SU-DHL-6 (cell line): ENCODE results near the gene ESPN.
A peak's percentile ranks its signal among the peaks of the same experiment; 100 is the strongest.

Experiments used
- H2AFZ ChIP-seq: fragments of 200-600 bp; sonication (generic); 2 replicates; pipeline ENCODE4 v1.6.1; 2014; ENCODE audit warnings: low read depth, mild to moderate bottlenecking, moderate library complexity, mixed read lengths, antibody characterized with exemption, low read length; ENCODE audit not compliant: severe bottlenecking
- H3F3A ChIP-seq: fragments of 200-600 bp; shearing (Covaris generic); 2 replicates; pipeline ENCODE4 v1.6.0; 2016; ENCODE audit warnings: antibody characterized with exemption, mild to moderate bottlenecking; ENCODE audit not compliant: insufficient read depth
- H3K27ac ChIP-seq: fragments of 200-600 bp; sonication (generic); 2 replicates; pipeline ENCODE4 v1.5.1; 2016; ENCODE audit warnings: low read depth, mild to moderate bottlenecking, low read length, moderate library complexity, mixed read lengths
- H3K27me3 ChIP-seq: fragments of 200-600 bp; sonication (generic), shearing (Covaris generic); 2 replicates; pipeline ENCODE4 v1.6.0; 2014; ENCODE audit warnings: mild to moderate bottlenecking, low read length
- H3K36me3 ChIP-seq: fragments of 200-600 bp; sonication (generic); 2 replicates; pipeline ENCODE4 v1.6.1; 2014; ENCODE audit warnings: mild to moderate bottlenecking, low read length, mixed read lengths
- H3K4me2 ChIP-seq: fragments of 300-600, 200-600 bp; shearing (Covaris generic), sonication (generic); 2 replicates; pipeline ENCODE4 v1.6.0; 2014; ENCODE audit warnings: low read length, low read depth, mild to moderate bottlenecking; ENCODE audit not compliant: poor library complexity, severe bottlenecking
- H3K4me3 ChIP-seq: fragments of 200-600 bp; sonication (generic); 2 replicates; pipeline ENCODE4 v1.5.1; 2014; ENCODE audit warnings: antibody characterized with exemption, low read length, mild to moderate bottlenecking, mixed read lengths; ENCODE audit not compliant: insufficient read depth, poor library complexity, severe bottlenecking
- H3K79me2 ChIP-seq: fragments of 200-600 bp; sonication (generic); 2 replicates; pipeline ENCODE4 v1.6.1; 2014; ENCODE audit warnings: mild to moderate bottlenecking, low read length, moderate library complexity; ENCODE audit not compliant: insufficient read depth
- H3K9ac ChIP-seq: fragments of 200-600 bp; sonication (generic); 2 replicates; pipeline ENCODE4 v1.7.0; 2014; ENCODE audit warnings: mild to moderate bottlenecking, low read length
- H3K9me2 ChIP-seq: fragments of 200-600 bp; sonication (generic); replicated peaks from 2 replicates; pipeline ENCODE4 v1.6.1; 2014; ENCODE audit warnings: low read length; ENCODE audit not compliant: insufficient read depth
- H3K9me3 ChIP-seq: fragments of 200-600 bp; sonication (generic); 2 replicates; pipeline ENCODE4 v1.6.1; 2014; ENCODE audit warnings: low read length, mixed read lengths; ENCODE audit not compliant: insufficient read depth
- H4K20me1 ChIP-seq: fragments of 200-600 bp; sonication (generic); 2 replicates; pipeline ENCODE4 v1.6.1; 2014; ENCODE audit warnings: low read depth, mild to moderate bottlenecking, antibody characterized with exemption, low read length, moderate library complexity, mixed read lengths
- EZH2phosphoT487 ChIP-seq: fragments of 200-600 bp; sonication (generic), shearing (Covaris generic); conservative IDR thresholded peaks from 2 replicates; pipeline ENCODE4 v1.6.1; 2018; ENCODE audit warnings: mild to moderate bottlenecking, antibody characterized with exemption, low read length, moderate library complexity, mixed read lengths
- TF ChIP-seq, protein P1 (sequence below): fragments of 200-600 bp; sonication (generic); IDR thresholded peaks from one replicate; pipeline ENCODE4 v1.5.1; 2017; ENCODE audit warnings: antibody characterized with exemption, mild to moderate bottlenecking, low read length, moderate library complexity; ENCODE audit not compliant: insufficient read depth, poor library complexity, severe bottlenecking

The ESPN gene

DNA sequence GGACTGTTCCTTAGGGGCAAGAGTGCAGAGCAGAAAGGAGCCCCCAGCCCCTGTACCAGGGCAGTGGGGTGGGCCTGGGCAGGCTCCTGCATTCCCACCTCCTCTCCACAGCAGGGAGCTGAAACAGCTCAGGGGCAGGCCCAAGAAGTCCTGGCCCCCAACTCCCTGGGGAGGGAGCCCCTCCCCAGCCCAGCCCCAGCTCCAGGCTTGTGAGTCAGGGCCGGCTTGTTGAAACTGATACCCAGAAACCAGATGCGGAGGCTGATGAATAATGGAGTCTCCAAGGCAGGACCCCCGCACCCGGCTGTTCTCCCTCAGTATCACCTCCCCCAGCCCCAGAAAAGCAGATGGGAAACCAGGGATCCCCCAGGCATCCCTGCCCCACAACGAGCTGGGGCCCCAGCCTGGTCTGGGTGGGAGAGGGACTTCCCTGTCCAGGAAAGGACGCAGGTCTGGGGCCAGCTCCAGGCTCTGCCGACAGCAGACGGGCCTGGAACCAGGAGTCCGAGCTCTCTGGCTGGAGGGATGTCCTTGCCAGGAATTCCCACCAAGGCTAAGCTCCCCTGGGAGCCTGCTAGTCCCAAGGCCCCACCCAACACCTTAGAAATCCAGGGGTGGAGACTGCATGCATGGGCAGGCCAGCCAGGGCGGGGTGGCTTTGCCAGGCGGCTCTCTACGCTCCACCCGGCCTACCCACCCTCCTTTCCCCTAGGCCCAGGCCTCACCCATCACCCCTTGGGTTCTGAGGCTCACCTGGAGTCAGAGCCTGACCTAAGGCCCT is 64.2 kb downstream of the ESPN start:
- H3K4me2 ChIP-seq = no peak overlapping the region
- no peaks in the 10 kb centered on the region for H3K9me2 ChIP-seq

DNA sequence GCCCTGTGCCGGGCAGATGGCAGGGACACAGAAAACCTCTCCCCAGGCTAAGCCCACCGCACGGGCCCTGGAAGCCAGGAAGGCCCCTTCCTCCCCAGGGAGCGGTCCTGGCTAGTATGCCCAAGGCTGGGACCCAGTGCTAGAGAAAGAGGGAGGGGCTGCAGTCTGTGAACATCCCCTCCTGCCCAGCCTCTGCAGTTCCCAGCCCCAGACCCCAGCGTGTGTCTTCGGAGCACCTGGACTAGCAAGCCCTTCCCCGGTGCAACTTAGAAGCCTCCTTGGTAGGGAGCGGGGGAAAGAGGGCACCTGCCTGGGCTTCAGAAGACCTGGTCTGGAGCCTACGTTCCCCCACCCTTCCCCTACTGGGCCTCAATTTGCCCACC is 64.8 kb downstream of the ESPN start:
- Histone ChIP-seq H3K9me3 (no peaks in the 10 kb centered on the region), H2AFZ (no peak overlapping the region), H3K9ac (no peak overlapping the region), H3F3A (no peaks in the 10 kb centered on the region), H3K4me3 (no peak overlapping the region), H3K9me2 (no peaks in the 10 kb centered on the region), H4K20me1 (no peaks in the 10 kb centered on the region), H3K79me2 (no peaks in the 10 kb centered on the region), H3K27ac (no peak overlapping the region), H3K27me3 (no peaks in the 10 kb centered on the region), H3K36me3 (no peaks in the 10 kb centered on the region), H3K4me2 (peak overlapping the region; percentile 95)
- TF ChIP-seq EZH2phosphoT487 = no peak
- TF ChIP-seq, protein P1, sequence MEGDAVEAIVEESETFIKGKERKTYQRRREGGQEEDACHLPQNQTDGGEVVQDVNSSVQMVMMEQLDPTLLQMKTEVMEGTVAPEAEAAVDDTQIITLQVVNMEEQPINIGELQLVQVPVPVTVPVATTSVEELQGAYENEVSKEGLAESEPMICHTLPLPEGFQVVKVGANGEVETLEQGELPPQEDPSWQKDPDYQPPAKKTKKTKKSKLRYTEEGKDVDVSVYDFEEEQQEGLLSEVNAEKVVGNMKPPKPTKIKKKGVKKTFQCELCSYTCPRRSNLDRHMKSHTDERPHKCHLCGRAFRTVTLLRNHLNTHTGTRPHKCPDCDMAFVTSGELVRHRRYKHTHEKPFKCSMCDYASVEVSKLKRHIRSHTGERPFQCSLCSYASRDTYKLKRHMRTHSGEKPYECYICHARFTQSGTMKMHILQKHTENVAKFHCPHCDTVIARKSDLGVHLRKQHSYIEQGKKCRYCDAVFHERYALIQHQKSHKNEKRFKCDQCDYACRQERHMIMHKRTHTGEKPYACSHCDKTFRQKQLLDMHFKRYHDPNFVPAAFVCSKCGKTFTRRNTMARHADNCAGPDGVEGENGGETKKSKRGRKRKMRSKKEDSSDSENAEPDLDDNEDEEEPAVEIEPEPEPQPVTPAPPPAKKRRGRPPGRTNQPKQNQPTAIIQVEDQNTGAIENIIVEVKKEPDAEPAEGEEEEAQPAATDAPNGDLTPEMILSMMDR = no peak

More for the DNA sequence above, 64.2 kb downstream of the ESPN start:
- Histone ChIP-seq H3K79me2 (no peaks in the 10 kb centered on the region), H3K9me3 (no peaks in the 10 kb centered on the region), H3K9ac (no peak overlapping the region), H4K20me1 (no peaks in the 10 kb centered on the region), H2AFZ (no peak overlapping the region), H3K27ac (no peak overlapping the region), H3K36me3 (no peaks in the 10 kb centered on the region), H3K27me3 (no peaks in the 10 kb centered on the region), H3F3A (no peaks in the 10 kb centered on the region), H3K4me3 (no peak overlapping the region)
- TF ChIP-seq, protein P1 = no peak
- TF ChIP-seq EZH2phosphoT487 = no peak

DNA sequence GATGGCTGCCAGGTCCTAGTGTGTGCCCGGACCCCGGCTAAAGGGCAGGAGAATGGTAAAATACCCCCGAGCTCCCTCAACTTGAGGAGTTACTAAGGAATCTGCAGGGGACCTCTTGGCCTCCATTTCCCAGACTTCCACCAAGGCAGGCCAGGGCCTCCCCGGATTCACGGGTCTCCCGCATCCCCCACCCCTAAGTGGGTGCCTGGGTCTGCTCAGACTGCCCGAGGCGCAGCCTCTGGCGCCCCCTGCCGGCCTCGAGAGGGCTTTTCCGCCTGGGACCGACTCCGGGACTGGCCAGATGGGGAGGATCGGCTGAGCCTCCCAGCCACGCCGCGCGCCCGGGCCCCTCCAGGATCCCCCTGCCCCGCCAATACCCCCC is 65.2 kb downstream of the ESPN start:
- peak overlapping the region; percentile 95 for H2AFZ ChIP-seq

More for the DNA sequence above, 65.2 kb downstream of the ESPN start:
- H3F3A ChIP-seq = no peaks in the 10 kb centered on the region
- H3K9ac ChIP-seq = peak overlapping the region; percentile 80
- no peaks in the 10 kb centered on the region for H3K79me2 ChIP-seq
- no peaks in the 10 kb centered on the region for H3K9me3 ChIP-seq
- H3K4me3 ChIP-seq = peak overlapping the region; percentile 62
- H4K20me1 ChIP-seq = no peaks in the 10 kb centered on the region
- no peaks in the 10 kb centered on the region for H3K36me3 ChIP-seq
- H3K9me2 ChIP-seq = no peaks in the 10 kb centered on the region
- H3K27ac ChIP-seq = no peak overlapping the region
- TF ChIP-seq, protein P1 = peak; percentile 88
- no peak for TF ChIP-seq EZH2phosphoT487
- no peaks in the 10 kb centered on the region for H3K27me3 ChIP-seq
- peak overlapping the region; percentile 95 for H3K4me2 ChIP-seq
